ENCODE results near the gene U2AF2.

Gene U2AF2

GRCh38 chr19:55686311-55687050, 31.6 kb downstream of the U2AF2 start:
- TF ChIP-seq GATA3 (IDR thresholded peaks at IDR 0.05; ENCODE audit: low read depth, low read length) (no peak), GATA2 (IDR thresholded peaks at IDR 0.05; ENCODE audit: low read depth, low read length) (no peak)

GRCh38 chr19:55687281-55688201, 32.7 kb downstream of the U2AF2 start:
- TF ChIP-seq GATA3 (IDR thresholded peaks at IDR 0.05; ENCODE audit: low read depth, low read length), result no peak
- no peak for TF ChIP-seq GATA2 (IDR thresholded peaks at IDR 0.05; ENCODE audit: low read depth, low read length)

- TF ChIP-seq GATA2 (IDR thresholded peaks at IDR 0.05; ENCODE audit: low read depth, low read length) (no peak), GATA3 (IDR thresholded peaks at IDR 0.05; ENCODE audit: low read depth, low read length) (no peak)
Measured at GRCh38 chr19:55688422-55689218, 33.8 kb downstream of the U2AF2 start.

- TF ChIP-seq GATA3 (IDR thresholded peaks at IDR 0.05; ENCODE audit: low read depth, low read length) (no peak), GATA2 (IDR thresholded peaks at IDR 0.05; ENCODE audit: low read depth, low read length) (no peak)
Measured at GRCh38 chr19:55689411-55690108, 34.7 kb downstream of the U2AF2 start.

- TF ChIP-seq GATA2 (IDR thresholded peaks at IDR 0.05; ENCODE audit: low read depth, low read length), result no peak
- TF ChIP-seq GATA3 (IDR thresholded peaks at IDR 0.05; ENCODE audit: low read depth, low read length), result no peak
Measured at GRCh38 chr19:55690109-55690768, 35.4 kb downstream of the U2AF2 start.

GRCh38 chr19:55690769-55691545, 36.1 kb downstream of the U2AF2 start:
- TF ChIP-seq GATA2 (IDR thresholded peaks at IDR 0.05; ENCODE audit: low read depth, low read length), result no peak
- no peak for TF ChIP-seq GATA3 (IDR thresholded peaks at IDR 0.05; ENCODE audit: low read depth, low read length)

- TF ChIP-seq GATA2 (IDR thresholded peaks at IDR 0.05; ENCODE audit: low read depth, low read length), result no peak
Measured at GRCh38 chr19:55691561-55692481, 37.0 kb downstream of the U2AF2 start.

- TF ChIP-seq GATA2 (IDR thresholded peaks at IDR 0.05; ENCODE audit: low read depth, low read length), result no peak
- TF ChIP-seq GATA3 (IDR thresholded peaks at IDR 0.05; ENCODE audit: low read depth, low read length), result no peak
Measured at GRCh38 chr19:55692681-55693081, 37.8 kb downstream of the U2AF2 start.

- TF ChIP-seq GATA2 (IDR thresholded peaks at IDR 0.05; ENCODE audit: low read depth, low read length) (no peak), GATA3 (IDR thresholded peaks at IDR 0.05; ENCODE audit: low read depth, low read length) (no peak)
Measured at GRCh38 chr19:55693336-55693974, 38.6 kb downstream of the U2AF2 start.

GRCh38 chr19:55694241-55694655, 39.4 kb downstream of the U2AF2 start:
- no peak for TF ChIP-seq GATA2 (IDR thresholded peaks at IDR 0.05; ENCODE audit: low read depth, low read length)
- no peak for TF ChIP-seq GATA3 (IDR thresholded peaks at IDR 0.05; ENCODE audit: low read depth, low read length)

Measured in SH-SY5Y (cell line).